GM21717 (cell line): ENCODE measurements around the gene ARTN.

Experiments used
- ATAC-seq: cut with Tn5 transposase; IDR thresholded peaks from one replicate; pipeline ENCODE4 v1.9.1; 2021; ENCODE audit warnings: mild to moderate bottlenecking, moderate library complexity; ENCODE audit not compliant: unreplicated experiment

Gene ARTN

GRCh38 chr1:43933386-43934100, at the start of gene ARTN:
ARTN (plus strand) TSS chr1:43933801; CDS start chr1:43935657, 1,856 bp downstream.
- no peak for ATAC-seq

GRCh38 chr1:43885279-43885801, 48.3 kb upstream of the ARTN start:
- no peak for ATAC-seq

DNA sequence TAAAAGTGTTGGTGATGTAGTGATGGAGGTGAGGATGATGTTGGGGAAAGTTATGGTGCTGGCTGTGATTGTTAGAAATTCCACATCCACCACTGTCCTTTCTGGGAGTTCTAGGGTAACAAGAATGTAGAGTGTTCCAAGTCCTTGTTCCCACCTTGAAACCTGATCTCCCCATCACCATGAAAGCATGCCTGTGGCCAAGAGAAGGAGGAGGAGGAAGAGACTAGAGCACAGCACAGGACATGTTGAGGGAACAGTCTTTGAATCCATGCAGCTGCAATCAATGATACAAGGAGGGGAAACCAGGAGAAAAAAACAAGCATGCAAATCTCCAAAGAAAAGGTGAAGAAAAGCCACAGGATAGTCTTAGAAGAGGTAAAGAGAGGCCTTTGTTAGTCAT, 45.9 kb upstream of the ARTN start:
- ATAC-seq = no peak

DNA sequence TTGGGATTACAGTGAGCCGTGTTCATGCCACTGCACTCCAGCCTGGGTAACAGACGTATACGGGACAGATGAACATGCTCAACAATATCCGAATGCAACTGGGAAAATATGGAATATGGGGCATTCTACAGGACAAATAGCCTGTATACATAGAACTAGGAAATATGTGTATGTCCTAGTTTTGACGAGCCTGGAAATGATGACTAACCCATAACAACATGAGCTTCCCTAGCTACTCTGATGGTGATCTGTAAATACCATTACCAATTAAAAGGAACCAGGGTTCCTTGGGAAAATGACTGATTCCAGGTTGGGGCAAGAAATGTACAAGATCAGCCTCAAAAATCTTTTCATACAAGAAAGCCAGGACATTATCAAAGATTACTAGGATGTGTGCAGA, 42.8 kb upstream of the ARTN start:
- ATAC-seq = no peak

DNA sequence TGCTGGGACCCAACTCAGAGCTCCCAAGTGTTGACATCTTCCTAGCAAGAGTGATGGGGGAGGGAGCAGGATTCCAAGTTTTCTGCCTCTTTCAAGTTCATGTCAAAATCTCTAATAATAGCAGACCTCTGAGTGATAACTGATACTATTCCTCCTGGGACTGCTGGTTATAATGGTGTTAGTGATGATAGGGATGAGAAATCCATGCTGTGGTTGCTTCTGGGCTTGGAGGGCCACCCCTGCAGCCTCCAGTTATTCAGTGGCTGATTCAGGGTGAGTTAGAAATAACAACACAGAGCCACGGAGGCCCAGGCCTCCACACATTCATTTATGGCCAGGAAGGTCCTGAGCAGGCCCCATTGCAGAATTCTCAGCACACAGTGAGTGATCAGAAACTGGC, 40.6 kb upstream of the ARTN start:
- no peak for ATAC-seq

GRCh38 chr1:43898981-43899380, 34.6 kb upstream of the ARTN start:
- ATAC-seq = no peak

DNA sequence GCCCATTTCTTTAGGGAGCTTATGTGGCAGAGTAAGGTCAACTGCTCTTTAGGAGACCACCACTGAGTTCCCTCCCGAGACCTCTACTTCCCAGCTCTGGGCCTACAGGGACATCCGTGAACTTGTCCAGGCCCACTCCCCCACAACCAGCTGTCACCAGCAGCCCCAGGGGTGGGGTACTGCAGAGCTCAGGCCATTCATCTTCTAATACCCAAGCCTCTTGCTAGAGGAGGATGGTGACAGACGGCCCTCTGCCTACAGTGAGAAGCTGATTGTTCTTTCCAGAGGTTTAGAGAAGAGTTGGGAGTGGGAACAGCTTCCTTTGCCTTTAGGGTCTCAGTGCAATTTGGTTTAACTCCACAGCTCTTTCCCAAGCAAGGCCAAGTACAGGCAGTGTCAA, 33.2 kb upstream of the ARTN start:
- ATAC-seq = no peak

DNA sequence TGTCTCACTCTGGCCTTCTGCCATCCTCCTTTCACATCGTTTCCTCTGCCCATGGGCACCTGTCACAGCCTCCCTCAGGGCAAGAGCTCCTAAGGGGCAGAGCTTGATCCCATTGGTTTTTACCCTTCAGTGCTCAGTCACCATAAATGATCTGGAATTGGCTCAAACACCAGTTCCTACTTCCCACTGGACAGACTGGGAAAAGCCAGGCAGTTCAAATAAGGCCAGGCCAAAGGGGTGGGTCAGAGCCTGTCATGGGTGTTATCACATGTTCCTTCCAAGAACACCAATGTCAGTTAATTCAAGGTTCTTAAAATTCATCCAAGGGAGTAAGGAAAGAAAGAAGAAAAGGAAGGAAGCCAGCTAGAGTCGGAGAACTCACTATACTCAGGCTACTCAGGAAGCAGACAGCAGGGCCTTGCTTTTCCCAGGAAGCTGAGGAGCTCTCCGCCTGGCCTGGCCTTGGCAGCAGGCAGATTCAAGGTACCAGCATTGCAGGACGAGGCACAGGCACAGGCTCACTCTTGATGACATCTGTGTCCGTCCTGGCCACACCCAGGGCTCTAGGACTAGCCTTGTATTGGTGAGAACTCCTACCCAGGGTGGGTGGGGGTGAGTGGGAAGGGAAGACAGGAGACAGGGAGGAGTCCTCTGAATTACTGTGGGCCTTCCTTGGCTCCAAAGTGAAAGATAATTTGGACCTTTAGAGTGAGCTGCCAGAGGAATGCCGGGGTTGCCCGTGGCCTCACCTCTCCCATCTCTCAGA, 32.2 kb upstream of the ARTN start:
- no peak for ATAC-seq

DNA sequence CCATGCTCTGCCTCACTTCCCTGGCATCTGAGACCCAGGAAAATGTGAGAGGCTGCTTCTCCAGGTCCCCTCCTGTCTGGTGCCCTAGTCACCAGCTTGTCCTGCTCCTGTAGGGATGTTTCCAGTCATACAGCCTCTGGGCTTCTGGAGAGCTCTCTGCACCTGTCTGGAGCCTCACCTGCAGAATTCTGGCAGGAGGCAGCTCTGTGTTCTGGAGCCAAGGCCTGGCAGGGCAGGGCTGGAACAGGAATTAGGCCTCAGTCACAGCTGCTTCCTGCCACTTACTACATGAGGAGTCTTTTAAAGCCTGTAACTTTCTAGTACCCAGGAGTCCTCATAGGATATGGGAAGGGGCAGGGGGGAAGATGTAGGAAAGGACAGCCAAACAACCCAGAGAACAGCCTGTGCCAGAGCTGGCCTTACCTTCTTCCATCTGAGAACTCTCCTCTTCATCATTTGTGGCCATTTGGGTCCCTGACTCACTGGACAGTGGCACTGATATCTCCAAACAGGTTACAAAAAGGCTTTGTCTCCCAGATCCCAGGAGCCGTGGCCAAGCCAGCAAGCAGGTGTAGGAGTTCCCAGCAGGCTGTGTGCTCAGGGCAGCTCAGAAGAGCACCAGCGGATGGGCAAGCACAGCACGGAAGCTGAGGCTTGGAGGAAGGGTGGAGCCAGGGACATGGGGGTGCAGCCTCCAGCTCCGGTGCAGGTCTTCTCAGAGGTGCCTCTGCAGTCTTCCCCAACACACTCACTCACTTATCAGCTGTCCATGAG, 31.4 kb upstream of the ARTN start:
- ATAC-seq = no peak

GRCh38 chr1:43904660-43905551, 28.7 kb upstream of the ARTN start:
- no peak for ATAC-seq

DNA sequence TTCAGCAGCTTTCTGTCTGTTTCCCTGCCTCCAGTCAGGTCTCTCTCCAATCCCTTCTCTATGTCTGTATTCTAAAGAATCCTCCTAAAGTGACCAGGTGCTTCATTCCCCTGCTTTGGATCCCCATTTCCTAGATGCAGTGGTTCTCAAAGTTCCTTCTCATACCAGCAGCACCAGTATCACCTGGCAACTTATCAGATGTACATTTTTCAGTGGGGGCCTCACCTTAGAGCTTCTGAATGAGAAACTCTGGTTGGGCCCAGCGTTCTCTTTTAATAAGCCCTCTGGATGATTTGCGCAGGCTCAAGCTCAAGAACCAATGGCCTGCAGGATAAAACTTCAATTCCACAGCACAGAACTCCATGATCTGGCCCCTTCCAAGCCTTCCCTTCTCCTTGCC, 25.4 kb upstream of the ARTN start:
- ATAC-seq = no peak

GRCh38 chr1:43908858-43909257, 24.7 kb upstream of the ARTN start:
- no peak for ATAC-seq

DNA sequence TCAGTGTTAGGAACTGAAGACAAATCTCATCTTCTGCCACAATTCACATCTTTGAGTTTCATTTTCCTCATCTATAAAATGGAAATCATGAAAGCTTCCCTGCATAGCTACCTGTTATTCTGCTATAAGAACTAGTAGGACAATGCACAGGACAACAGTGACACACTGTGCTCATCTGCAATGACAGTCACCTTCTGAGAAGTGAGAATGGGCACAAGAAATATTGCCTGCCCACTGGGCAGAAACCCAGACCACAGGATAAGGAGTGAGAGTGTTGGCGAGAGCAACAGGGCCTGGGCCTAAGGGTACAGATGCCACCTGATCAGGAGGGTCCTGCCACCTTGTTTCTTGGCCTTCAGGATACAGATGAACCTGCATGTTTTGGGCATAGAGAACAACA, 23.3 kb upstream of the ARTN start:
- no peak for ATAC-seq

DNA sequence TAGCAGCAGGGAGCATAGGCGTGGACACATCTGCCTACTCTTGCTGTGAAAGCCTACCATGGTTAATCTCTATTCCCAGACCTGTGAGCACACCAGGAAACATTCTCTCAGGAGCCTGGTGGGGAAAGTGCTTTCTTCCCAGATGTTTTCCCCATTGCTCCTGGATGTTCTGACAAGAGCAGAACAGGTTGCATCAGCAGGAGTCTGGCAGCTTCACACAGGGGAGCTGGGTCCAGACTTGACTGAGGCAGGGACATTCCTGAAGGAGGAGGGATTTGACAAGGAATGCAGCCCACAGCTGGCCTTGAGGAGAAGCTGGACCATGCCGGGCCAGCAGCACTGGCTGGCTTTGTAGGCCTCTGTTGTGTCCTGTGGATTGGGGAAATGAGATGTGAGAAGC, 21.0 kb upstream of the ARTN start:
- no peak for ATAC-seq

DNA sequence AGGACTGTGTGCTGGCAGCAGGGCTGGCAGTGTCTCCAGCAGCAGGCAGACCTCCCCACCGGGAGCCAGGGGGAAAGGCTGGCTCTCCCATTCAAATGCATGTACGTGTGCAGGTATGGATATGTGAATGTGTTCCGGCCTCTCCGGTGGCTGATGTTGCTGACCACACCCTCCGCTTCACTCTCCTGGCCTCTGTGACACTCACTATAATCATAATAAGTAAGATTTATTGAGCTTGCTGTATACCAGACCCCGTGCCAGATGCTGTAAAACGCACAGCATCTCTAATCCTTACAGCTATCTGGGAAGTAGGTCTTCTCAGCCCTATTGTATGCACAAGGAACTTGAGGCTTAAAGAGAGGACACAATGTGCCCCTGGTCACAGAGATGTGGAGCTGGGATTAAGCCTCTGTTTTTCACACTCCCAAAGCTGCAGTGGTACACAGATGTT, 20.5 kb upstream of the ARTN start:
- no peak for ATAC-seq

GRCh38 chr1:43913666-43914360, 19.8 kb upstream of the ARTN start:
- ATAC-seq = no peak

DNA sequence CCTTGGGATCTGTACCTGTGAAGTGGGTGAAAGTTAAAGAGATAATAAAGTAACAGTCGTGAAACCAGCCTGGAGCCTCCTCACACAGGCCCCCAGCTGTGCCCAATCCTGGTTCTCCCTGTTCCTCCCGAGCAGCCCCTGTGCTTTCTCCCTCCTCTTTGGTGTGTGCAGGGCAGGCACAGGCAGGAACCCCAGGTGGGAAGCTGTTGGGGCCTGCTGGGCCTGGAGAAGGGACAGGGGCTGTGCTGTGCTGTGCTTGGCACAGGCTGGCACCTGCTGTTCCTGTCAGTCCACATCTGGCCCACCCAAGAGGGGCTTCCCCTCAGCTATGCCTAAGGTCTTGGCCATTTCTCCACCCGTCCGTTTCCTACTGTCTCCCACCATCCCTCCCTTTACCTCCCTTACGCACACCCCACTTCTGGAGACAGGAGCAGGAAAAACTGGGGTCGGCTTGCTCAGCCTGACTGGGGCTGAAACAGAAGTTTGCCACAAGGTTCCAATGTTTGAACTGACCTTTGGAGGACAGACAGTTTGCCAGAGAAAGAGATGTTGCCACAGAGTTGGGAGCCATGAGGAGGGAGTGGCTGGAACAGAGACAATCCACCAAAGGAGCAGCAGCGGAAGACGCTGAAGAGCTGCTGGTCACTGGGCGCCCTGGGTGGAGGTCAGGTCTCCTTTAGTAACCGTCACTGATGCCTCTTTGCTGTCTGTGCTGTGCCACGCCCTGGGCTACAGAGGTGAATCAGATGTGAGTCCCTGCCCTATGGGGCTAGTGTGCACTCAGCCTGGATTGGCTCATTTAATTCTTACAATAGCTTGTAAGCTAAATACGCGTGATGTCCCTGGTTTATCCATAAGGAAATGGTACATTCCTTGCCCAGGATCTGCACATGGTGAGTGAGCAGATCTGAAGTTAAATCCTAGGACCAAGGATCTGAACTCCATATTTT, 18.8 kb upstream of the ARTN start:
- ATAC-seq = no peak

DNA sequence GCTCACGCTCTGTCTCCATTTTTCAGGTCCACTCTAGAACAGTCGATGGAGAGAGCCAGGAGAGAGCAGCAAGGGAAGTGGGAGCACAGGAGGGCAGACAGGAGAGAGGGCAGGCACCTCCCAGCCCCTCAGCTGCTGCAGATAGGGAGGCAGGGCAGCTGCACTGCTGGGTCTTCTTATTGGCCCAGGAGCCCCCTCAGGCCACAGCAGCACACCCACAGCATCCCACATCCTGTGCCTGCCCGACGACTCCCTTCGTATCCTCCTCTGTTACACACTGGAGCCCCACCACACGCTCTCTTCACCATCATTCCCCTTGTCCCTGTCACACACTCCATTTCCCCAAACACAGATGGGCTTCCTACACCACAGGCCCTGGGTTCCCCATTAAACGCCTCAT, 13.7 kb upstream of the ARTN start:
- ATAC-seq = no peak

GRCh38 chr1:43921022-43921421, 12.6 kb upstream of the ARTN start:
- no peak for ATAC-seq
